Astrocyte of the cerebellum (primary cell): ENCODE results near the gene SSH2.

Experiments
- DNase-seq: peaks from one replicate; pipeline ENCODE4 v3.0.0-alpha.2; 2011; ENCODE audit warnings: low read depth
- H3K4me3 ChIP-seq: 2 replicates; pipeline ENCODE4 v1.5.1; 2011; ENCODE audit warnings: mild to moderate bottlenecking, low read depth, low read length, moderate library complexity
- CTCF ChIP-seq: IDR thresholded peaks from 2 replicates; pipeline ENCODE4 v1.5.1; 2012; ENCODE audit warnings: low read length, low read depth, moderate library complexity, mild to moderate bottlenecking; ENCODE audit errors: missing control alignments
- in situ Hi-C: cut with HindIII; loops from 2 replicates; pipeline ENCODE4 v1.10.0; 2017; ENCODE audit warnings: low sequenced_read_pairs

SSH2 gene

GRCh38 chr17:29643817-29644160 lies 286.2 kb downstream of the SSH2 start:
- no peak for TF ChIP-seq CTCF
- no peak overlapping the region for H3K4me3 ChIP-seq
- in situ Hi-C loops = loop anchor here (5.0 kb wide), 1 partner anchor 134 kb away; no protein-coding TSS in a partner anchor
- no peak for DNase-seq

GRCh38 chr17:29642171-29642611 lies 287.8 kb downstream of the SSH2 start:
- in situ Hi-C loops = loop anchor here (5.0 kb wide), 1 partner anchor 135 kb away; no protein-coding TSS in a partner anchor
- DNase-seq = no peak
- no peak for TF ChIP-seq CTCF
- H3K4me3 ChIP-seq = no peak overlapping the region

DNA sequence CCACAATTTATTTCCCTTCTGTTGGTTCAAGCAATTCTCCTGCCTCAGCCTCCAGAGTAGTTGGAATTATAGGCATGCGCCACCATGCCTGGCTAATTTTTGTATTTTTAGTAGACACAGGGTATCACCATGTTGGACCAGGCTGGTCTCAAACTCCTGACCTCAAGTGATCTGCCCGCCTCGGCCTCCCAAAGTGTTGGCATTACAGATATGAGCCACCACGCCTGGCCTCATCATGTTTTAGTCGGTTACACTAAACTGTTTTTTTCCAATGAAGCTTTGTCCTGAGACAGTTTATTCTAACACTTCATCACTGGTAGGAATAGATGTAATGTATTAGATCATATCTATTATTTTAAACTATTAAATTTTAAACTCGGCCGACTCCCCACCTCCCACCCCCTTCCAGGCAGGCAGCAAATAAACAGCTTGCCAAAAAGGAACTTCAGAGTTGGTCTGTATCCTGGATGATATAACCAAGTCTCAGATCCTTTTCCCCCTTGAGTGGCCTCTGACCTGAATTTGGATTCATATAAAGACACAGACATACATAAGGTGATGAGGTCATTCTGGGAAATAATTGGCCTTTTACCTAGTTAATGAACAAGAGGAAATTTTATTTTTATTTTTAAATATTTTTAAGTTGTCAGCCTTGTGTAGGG lies 288.9 kb downstream of the SSH2 start:
- TF ChIP-seq CTCF = no peak
- no peak for DNase-seq
- no peak overlapping the region for H3K4me3 ChIP-seq
- in situ Hi-C loops = loop anchor here (5.0 kb wide), 1 partner anchor 136 kb away; no protein-coding TSS in a partner anchor

DNA sequence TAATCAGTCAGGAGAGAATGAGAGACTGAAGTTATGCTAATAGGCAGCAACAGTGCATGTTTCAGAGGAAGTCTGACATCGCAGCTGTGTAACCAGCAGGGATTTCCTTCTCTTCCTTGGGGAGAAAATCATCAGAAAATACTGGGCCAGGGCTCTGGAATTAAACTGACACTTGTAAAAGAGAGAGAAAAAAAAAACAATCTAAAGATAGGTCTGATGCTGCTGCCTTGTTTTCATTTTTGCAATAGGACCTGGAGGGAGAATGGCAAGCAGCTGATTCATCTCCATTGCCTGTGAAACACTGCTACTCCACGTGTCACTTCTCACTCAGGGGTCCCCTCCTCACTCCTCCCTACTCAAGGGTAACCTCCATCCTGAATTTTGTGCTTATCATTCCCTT lies 289.6 kb downstream of the SSH2 start:
- TF ChIP-seq CTCF = no peak
- in situ Hi-C loops = loop anchor here (5.0 kb wide), 1 partner anchor 137 kb away; no protein-coding TSS in a partner anchor
- no peak for DNase-seq
- no peak overlapping the region for H3K4me3 ChIP-seq

DNA sequence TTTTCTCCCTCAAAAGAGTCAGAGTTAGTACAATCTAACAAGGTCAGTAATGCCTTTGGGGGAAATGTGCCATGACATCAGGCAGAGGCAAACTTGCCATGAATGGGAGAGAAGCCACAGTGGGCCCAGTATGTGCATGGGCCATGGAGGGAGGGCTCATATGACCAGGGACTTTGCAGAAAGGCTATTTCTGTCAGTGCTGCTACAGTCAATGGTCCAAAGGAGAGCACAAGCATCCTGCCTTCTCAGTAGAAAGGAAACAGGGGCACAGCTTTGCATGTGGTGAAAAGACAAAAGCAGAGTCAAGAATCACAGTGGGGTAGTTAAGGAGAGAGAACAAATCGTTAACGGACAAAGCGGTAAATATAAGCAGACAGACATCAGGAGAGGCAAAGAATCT lies 296.1 kb downstream of the SSH2 start:
- TF ChIP-seq CTCF = no peak
- in situ Hi-C loops = no loop called here

DNA sequence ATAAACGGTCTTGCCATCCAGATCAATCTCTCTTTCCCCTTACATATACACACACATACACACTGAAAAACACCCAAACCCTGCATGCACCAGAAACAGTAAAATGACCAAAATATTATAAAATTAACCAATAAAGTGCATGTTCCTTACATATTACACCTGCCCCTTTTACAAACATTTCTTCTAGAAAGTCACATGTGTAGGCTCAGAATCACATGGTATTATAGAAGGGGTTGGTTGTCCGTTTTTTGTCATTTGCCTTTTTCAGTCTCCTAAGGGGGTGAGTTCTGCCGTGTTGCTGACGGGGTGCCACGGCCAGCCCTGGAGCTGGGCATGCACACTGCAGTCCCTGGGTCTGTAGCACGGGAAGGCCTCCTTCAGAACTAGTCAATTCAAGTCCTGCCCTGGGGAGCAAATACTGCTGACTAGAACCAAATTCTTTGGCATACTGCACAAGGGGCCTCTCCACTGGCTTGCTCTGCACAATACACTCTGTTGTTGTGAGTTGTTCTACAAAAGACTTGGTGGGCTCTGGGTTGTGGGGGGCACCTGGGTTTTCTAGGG lies 299.3 kb downstream of the SSH2 start:
- DNase-seq = no peak
- no peak overlapping the region for H3K4me3 ChIP-seq
- TF ChIP-seq CTCF = no peak
- in situ Hi-C loops = no loop called here

More for the DNA sequence above, 296.1 kb downstream of the SSH2 start:
- no peak overlapping the region for H3K4me3 ChIP-seq
- DNase-seq = no peak
